ENCODE measurements around the gene KDM4C. TPM values are rescaled to one million over a fixed set of nuclear protein-coding genes. Genes with fewer than 3 reads are reported as not detected.

Gene KDM4C
- total RNA-seq, 4 donors from 2014 or later = 32.3 to 41.4 (median 35.3) TPM

DNA sequence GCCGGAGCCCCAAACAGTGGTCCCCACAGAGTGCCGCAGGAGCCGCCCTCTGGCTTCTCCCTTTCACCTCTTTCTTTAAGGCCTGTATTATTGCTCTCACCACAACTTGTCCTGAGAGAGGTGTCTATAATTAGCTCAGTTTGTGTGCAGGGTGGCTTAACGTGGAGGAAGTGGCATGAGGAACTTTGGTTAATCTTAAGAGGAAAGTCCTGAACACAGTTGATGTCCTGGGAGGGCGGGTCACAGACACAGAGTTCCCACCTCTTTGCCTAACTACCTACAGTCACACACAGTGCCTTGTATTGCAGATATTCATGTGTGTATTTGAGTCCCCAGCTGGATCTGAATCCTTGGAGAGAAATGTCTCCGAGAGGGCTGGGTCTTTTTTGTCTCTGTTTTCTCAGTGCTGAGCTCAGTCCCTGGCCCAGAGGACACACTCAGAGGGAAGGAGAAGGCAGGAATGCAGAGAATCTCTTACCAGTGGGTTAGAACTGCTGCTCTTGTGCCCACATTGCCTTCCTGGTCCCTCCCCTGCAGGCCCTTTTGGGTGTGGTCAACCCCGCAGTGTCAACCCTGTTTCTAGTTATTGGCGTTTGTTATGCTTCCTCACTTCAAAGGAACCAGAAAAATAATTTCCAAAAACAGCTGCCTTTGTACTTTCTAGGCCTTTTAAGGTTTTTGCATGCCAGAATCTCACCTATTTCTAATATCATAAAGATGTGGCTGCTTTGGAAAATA is 392.5 kb downstream of the KDM4C start:
- intact Hi-C loops (cut with DNase I; ENCODE audit: low total_unique reads) = loop anchor here (2.0 kb wide), 1 partner anchor 44 kb away; no protein-coding TSS in a partner anchor
- DNase-seq (ENCODE audit: low spot score in 2 of 2) = no peak
- no peak overlapping the region for H3K4me3 ChIP-seq (ENCODE audit: low read depth, poor library complexity, severe bottlenecking)
- no peak for TF ChIP-seq POLR2A (IDR thresholded peaks at IDR 0.05)
- TF ChIP-seq, protein P1, sequence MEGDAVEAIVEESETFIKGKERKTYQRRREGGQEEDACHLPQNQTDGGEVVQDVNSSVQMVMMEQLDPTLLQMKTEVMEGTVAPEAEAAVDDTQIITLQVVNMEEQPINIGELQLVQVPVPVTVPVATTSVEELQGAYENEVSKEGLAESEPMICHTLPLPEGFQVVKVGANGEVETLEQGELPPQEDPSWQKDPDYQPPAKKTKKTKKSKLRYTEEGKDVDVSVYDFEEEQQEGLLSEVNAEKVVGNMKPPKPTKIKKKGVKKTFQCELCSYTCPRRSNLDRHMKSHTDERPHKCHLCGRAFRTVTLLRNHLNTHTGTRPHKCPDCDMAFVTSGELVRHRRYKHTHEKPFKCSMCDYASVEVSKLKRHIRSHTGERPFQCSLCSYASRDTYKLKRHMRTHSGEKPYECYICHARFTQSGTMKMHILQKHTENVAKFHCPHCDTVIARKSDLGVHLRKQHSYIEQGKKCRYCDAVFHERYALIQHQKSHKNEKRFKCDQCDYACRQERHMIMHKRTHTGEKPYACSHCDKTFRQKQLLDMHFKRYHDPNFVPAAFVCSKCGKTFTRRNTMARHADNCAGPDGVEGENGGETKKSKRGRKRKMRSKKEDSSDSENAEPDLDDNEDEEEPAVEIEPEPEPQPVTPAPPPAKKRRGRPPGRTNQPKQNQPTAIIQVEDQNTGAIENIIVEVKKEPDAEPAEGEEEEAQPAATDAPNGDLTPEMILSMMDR (IDR thresholded peaks at IDR 0.05) = no peak
- WGBS, 2 donors = 66 to 76% methylated on average over 8 of the region's 8 CpGs

- H3K4me3 ChIP-seq (ENCODE audit: low read depth, poor library complexity, severe bottlenecking) = no peak overlapping the region
- TF ChIP-seq, protein P1 (IDR thresholded peaks at IDR 0.05) = no peak
- no peak for TF ChIP-seq POLR2A (IDR thresholded peaks at IDR 0.05)
- 79 to 97% methylated on average over 4 of the region's 4 CpGs for WGBS, 2 donors
- intact Hi-C loops (cut with DNase I; ENCODE audit: low total_unique reads) = no loop called here
- DNase-seq (ENCODE audit: low spot score in 2 of 2) = no peak
Observed at GRCh38 chr9:7153134-7153533, 395.4 kb downstream of the KDM4C start.

GRCh38 chr9:7153566-7153965 is 395.8 kb downstream of the KDM4C start:
- intact Hi-C loops (cut with DNase I; ENCODE audit: low total_unique reads) = no loop called here
- no peak for DNase-seq (ENCODE audit: low spot score in 2 of 2)
- no peak overlapping the region for H3K4me3 ChIP-seq (ENCODE audit: low read depth, poor library complexity, severe bottlenecking)
- 76 to 88% methylated on average over 1 of the region's 1 CpG for WGBS, 2 donors
- TF ChIP-seq POLR2A (IDR thresholded peaks at IDR 0.05) = no peak
- TF ChIP-seq, protein P1 (IDR thresholded peaks at IDR 0.05) = no peak

GRCh38 chr9:7154003-7154619 is 396.3 kb downstream of the KDM4C start:
- no peak overlapping the region for H3K4me3 ChIP-seq (ENCODE audit: low read depth, poor library complexity, severe bottlenecking)
- WGBS, 2 donors = 79 to 89% methylated on average over 9 of the region's 9 CpGs
- intact Hi-C loops (cut with DNase I; ENCODE audit: low total_unique reads) = no loop called here
- TF ChIP-seq POLR2A (IDR thresholded peaks at IDR 0.05) = no peak
- TF ChIP-seq, protein P1 (IDR thresholded peaks at IDR 0.05) = no peak
- no peak for DNase-seq (ENCODE audit: low spot score in 2 of 2)

DNA sequence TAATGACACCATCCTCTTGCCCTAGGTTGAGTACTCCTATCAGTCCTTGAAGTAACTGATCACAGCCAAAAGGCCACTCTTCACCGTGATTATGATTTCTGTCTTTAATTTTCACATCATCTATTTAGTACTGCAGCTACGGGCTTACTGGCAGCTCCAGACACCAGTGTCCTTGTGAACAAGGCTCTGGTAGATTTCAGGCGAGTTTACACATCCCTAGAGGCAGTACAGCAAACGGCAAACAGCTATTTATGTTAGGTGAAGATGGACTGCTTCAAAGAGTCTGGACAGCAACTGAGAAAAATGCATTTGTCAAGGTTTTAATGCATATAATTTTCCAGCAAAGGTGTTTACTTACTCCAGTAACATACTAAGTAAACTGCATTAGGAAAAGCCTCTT is 396.9 kb downstream of the KDM4C start:
- WGBS, 2 donors = 72 to 81% methylated on average over 4 of the region's 4 CpGs
- TF ChIP-seq, protein P1 (IDR thresholded peaks at IDR 0.05) = no peak
- no peak for TF ChIP-seq POLR2A (IDR thresholded peaks at IDR 0.05)
- no peak overlapping the region for H3K4me3 ChIP-seq (ENCODE audit: low read depth, poor library complexity, severe bottlenecking)
- no peak for DNase-seq (ENCODE audit: low spot score in 2 of 2)
- intact Hi-C loops (cut with DNase I; ENCODE audit: low total_unique reads) = no loop called here
